RCC 7860 (cell line): ENCODE results near the gene AP1AR.
"Not testable (repeated sequence)": the region's sequence is repeated elsewhere in the genome, so short reads cannot be mapped to it uniquely, and the experiment has no call there.

Experiments used
- DNase-seq: peaks from one replicate; pipeline ENCODE4 v3.0.0-alpha.2; 2015; ENCODE audit warnings: low spot score
- FAIRE-seq: peaks from 2 replicates; lab custom pipeline; 2012; peaks lifted over from hg19 to GRCh38; lab: Jason Lieb, UNC

The AP1AR gene

DNA sequence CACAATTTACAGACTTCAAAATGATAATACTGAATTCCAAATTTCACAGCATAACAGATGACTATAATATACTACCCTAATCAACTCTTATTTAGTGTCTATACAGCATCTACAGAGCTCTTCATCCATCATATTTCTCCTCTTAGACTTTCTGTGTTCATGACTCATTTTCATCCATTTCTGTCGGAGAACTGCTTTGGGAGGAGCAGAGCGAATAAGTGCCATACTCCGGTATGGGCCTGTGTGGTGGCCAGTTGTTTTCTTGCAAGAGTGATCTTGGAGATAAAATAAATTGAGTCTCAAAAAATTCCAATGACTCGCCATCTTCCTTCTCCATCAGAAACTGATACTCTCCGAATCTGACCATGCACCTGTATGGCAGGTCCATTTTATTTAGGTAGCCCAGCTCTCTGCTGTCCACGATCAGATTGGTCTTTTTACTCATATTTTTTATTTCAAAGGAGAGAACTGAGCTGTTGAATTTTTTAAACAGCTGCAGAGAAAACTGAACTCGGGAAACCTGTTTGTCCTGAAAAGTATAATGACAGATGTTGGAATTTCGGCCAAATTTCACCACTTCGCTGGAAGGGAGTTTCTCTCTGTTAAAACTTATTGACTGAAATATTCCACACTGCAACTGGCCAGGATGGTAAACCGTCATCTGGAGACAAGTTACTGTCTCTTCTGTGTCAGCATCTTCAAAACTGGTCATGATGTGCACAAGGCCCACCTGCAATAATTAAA lies 46.3 kb downstream of the AP1AR start:
- no peak for FAIRE-seq
- no peak for DNase-seq

DNA sequence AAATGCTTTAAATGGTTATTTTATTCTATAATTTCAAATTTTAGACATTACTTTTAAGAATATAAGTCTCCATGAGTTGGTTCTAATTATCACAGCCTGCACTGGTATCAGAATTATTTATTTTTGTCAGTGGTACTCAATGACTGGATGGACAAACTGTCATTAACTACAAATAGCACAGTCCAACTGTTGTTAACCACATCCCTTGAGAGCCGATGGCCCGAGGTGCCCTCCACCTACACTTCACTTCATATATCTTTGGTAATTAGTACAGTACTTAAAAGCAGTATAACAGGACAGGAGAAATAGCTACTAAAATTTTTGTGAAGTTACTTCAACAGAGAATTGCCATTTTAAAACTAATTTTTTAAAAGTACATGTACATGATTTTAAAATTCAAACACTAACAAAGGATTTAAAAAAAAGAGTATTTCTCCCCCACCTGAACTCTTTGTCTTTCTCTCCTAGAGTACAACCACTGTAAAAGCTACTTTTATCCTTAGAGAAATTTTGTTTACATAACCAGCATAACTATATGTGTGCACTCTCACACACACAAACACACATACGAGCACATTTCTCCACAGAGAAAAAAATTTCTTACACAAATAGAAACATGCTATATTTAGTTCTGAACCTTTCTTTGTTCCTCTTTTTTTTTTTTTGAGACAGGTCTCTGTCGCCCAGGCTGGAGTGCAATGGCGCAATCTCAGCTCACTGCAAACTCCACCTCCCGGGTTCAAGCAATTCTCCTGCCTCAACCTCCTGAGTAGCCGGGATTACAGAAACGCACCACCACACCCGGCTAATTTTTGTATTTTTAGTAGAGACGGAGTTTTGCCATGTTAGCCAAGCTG lies 47.7 kb downstream of the AP1AR start:
- DNase-seq: no peak
- no peak for FAIRE-seq

DNA sequence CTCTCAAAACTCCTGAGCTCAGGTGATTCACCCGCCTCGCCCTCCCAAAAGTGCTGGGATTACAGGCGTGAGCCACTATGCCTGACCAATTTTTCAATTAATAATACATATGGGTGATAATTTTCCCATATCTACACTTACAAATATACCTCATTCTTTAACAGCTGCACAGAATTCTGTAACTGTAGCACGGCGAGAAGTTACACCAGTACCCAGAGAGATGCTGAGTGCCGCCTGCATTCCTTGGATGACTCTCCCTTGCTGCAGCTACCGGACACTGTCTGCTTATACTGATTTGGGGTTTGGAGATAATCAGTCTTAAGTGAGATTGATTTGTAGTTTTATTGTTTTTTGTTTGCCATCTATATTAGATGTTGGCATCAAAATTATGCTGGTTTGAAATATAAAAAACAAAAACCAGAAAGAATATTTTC lies 48.3 kb downstream of the AP1AR start:
- FAIRE-seq: no peak
- no peak for DNase-seq

DNA sequence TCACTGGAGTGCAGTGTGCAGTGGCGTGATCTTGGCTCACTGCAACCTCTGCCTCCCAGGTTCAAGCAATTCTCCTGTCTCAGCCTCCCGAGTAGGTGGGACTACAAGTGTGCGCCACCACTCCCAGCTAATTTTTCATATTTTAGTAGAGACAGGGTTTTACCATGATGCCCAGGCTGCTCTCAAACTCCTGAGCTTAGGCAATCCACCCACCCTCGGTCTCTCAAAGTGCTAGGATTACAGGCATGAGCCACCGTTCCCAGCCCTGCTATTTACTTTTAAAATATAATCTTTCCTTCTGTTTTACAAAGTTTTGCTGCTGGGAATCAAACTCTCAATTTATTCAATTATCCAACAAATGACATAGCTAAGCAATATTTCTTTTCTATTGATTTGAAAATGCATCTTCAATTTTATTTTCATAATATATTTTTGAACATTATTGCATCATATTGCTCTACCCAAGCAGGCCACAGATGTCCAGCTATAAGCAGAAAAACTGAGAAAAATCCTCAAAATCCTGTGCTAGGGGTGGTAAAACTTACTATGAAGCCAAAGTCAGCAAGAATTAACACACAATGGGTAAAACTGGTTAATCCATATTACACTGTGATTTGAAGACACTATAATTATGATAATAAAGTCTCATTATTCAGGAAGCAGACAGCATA lies 48.9 kb downstream of the AP1AR start:
- no peak for FAIRE-seq
- DNase-seq: no peak

DNA sequence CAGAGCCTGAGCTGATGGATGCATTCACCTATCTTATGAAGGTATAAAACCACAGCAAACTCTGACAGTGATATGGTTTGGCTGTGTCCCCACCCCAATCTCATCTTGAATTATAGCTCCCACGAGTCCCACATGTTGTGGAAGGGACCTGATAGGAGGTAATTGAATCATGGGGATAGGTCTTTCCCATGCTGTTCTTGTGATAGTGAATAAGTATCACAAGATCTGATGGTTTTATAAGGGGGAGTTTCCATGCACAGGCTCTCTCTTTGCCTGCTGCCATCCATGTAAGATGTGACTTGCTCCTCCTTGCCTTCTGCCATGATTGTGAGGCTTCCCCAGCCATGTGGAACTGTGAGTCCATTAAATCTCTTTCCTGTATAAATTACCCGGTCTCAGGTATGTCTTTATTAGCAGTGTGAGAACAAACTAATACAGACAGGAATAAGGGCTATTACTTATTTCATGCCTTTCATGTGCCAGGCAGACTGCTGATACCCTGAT lies 50.4 kb downstream of the AP1AR start:
- not testable (repeated sequence) for DNase-seq, FAIRE-seq

DNA sequence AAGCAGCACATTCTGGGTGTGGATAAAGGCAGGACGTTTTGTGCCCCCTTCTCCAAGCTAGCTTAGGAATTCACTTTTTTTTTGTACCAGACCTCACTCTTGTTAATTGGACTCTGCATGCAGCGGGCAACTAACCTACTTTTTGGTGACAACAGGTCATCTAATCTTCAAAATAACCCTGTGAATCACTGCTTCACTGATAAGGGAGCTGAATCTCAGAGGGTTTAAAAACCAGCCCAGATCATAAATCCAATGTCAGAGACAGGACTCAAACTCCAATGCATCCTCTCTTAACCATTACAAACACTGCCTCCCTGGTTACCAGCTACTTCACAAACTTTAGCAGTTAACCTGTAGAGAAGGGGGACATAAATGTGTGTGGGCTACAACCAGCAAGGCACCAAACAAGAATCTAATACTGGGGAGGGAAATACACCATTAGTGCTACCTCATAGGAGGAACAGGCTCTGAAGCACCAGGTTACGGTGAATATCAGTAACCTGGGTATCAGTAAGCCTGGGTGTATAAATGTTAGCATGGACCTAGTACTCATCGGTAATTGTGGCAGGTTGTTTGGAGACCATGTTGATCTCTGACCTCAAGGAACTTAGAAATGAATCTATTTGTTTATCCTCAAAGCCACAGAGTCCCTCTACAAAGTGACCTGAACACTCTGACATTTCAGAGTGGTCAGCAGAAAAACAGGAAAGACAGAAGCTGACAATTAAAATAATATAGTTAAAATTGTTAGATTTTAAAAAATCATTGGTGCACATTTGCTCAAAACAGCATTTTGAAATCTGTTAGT lies 51.5 kb downstream of the AP1AR start:
- no peak for FAIRE-seq
- no peak for DNase-seq

DNA sequence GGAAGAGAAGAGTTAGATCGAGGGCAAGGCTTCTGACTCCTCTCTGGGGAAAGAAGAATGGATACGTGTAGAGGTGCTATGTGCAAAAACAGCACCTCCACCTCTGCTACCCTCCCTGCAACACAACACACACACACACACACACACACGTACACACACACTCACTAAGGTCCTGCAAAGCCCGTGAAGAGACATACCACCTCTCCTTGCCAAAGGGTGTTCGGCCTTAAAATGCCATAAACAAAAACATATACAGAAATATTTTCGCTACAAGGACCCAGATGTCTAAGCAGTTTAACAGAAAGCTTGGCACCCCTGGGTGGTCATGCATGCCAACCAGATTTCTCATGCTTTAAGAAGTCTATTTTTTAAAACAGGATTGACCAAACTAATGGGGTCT lies 52.6 kb downstream of the AP1AR start:
- no peak for FAIRE-seq
- DNase-seq: no peak

DNA sequence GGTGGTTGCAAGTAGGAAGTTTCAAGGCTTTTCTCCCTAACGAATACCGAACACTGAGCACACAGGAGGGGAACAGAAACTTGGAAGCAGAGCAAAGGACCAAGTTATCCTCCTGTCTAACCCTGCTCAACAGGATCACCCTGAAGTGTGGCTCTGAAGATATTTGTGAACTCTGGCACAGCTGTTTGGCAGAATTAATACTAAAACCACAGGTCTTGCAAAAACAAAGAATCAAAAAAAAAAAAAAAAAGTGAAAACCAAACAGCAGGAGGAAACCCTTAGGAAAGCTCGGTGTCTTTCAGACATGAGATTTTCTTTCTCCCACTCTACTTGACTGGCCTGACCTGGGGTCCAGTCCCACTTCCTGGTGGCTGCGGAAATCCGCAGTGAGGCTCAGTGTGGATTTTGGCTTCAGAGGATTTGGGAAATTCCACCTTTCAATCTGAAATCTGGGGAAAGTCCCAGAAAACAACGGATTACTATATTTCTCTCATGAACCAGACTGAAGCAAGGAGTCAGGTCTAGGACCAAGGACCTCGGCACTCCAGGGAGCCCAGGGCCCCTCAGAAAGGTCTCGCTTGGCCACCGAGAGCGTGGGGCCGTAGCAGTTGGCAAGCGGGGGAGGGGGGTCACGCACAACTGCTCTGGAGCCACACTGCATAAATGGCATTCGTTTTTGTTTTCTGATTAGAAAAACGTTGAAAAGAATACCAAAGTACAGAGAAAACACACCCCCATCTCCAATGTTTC lies 53.2 kb downstream of the AP1AR start:
- FAIRE-seq: no peak

DNA sequence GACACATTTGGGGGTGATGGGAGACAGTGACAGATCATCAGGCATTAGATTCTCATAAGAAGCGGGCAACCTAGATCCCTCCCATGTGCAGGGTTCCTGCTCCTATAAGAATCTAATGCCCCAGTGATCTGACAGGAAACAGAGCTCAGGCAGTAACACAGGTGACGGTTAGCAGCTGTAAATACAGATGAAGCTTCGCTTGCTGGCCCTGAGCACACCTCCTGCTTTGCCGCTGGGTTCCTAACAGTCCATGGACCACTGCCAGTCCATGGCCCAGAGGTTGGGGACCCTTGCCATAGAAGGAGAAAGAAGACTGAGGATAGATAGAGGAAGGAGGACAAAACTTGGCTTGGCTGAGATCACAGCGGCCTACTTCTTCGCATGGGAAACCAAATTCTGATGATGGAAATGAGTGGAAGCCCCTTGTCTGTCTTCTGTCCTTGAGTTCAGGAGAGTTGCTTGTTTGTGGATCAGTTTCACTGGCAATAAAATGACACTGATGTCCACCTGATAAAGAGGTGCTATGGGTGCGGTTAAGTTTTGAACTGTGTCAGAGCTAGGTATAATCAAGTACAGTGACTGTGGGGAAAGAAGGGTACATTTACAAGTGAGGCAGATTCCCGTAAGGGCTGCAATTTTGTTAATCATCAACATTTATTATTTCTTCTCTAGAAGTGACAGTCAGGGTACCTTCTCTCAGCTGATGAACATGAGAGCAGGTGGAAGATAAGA lies 55.8 kb downstream of the AP1AR start:
- DNase-seq (no peak), FAIRE-seq (no peak)

More for the DNA sequence above, 53.2 kb downstream of the AP1AR start:
- peak; percentile 21 for DNase-seq

DNA sequence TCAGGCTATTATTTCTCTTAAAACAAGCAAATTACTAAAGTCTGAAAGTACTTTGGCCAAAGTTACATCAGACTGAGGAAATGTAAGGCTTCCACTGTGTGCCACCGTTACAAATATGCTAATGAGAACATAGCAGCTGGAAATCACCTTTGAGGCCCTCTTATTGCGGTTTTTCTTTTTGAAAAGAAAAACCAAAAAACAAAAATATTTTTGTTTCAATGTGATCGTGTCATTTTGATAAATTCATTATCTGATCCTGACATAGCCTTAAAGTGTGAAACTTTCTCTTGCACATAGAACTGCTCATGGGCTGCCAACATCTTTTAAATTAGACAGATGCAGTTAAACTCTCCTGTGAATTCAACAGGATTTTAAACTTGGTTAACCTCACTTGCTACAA lies 56.9 kb downstream of the AP1AR start:
- no peak for DNase-seq
- FAIRE-seq: no peak

DNA sequence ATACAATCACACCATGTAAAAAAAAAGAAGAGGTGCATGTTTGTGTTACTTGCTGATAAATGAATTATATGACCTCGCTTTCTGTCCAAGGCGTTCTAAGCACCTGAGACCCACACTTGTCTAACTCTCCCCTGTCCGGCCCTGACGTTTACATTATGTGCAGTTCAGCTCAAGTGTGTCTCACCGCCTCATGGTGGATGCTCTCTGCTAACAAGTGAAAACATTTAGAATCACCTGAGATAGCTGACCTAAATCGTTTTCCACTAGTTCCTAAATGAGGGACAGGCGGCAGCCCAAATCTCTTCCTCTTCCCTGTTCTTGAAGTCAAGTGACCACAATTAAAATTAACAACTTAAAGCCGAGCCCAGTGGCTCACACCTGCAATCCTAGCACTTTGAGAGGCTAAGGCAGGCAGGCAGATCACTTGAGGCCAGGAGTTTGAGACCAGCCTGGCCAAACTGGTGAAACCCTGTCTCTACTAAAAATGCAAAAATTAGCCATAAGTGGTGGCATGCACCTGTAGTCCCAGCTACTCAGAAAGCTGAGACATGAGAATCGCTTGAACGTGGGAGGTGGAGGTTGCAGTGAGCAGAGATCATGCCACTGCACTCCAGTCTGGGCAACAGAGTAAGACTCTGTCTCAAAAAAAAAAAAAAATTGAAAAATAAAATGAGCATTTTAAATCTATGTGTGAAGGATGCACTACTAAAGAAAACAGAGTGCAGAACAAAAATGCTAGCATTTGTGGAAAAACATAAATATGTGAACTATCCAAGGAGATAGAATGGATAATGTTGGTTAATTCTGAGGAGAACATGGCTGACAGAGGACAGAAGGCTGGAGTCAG lies 58.0 kb downstream of the AP1AR start:
- DNase-seq (no peak), FAIRE-seq (no peak)

DNA sequence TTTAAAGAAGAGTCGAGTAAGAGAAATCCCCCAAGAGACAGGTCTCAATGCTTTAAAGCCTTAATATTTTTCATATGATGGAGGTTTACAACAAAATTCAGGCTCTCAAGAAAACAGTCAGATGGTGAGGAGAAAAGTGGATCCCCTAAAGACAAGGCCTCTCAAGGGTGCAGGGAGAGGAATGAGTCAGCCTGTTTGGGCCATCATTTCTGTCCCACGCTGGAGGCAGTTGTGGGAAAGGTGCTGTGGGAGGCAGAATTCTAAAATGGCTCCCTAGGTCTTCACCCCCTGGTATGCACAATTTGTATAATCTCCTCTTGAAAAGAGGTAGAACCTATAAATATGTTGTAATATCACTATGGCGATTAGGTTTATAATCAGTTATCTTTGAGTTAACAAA lies 58.8 kb downstream of the AP1AR start:
- no peak for FAIRE-seq
- DNase-seq: no peak

DNA sequence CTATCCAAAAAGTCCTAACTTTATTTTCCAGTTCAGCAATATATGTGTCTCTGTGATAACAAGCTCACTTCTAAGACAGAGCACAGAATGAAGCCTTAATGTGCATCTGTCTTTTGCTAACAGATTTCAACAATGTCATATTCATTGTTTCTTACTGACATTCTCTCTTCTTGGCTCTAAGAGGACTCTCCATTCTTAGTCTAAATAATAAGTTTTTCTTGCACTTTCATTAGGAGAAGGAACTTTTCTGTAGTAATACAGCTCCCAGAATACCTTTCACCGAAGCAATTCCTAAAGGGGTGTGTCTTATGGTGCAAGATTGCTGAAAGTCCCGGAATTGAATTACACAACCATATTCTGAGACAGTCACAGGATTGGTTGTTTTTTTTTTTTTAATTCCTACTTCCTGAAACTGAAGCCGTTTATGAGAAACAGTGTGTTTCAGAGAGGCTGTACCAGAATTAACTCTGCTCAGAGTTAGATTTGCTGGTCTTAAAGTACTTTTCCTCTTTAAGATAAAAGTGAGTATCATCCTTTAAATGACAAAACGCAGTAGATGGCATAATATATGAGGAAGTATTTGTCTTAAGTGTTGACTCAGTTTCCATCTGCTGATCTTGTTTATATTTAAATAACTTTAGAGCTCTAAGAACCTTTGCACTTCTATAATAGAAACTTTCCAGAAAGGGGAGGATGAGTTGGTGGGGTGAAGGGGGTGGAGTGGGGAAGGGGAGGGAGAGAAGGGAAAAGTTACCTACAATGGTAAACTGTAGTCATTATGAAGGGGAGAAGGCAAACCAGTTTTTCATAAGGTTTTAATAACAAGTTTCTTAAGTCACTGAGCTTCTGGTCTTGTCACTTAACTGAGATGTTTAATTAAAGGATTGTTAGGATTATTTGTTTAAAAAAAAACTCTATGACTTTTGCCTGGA lies 65.6 kb downstream of the AP1AR start, which contains the start of gene ALPK1:
Gene ALPK1, plus strand, starts transcription at position 421 of the 932 bp plus-strand sequence.
- DNase-seq (peak; percentile 58), FAIRE-seq (peak; percentile 93)

DNA sequence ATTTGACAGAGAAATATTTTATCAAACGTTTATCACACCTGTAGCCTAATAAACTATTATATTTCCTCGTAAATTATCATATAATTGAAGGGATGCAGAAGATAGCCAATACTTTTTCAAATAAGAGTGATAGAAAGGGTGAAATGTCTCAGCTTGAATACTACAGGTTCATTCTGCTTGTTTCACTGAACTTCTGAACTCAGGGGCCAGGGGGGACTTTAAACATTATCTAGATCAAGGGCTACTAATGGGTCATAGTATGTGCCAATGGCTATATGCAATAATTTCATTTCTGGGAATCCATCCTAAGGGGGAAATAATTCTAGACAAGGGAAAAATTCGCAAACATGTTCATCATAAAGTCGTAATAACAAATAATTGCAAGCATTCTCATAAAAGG lies 68.1 kb downstream of the AP1AR start:
- DNase-seq (no peak), FAIRE-seq (no peak)

DNA sequence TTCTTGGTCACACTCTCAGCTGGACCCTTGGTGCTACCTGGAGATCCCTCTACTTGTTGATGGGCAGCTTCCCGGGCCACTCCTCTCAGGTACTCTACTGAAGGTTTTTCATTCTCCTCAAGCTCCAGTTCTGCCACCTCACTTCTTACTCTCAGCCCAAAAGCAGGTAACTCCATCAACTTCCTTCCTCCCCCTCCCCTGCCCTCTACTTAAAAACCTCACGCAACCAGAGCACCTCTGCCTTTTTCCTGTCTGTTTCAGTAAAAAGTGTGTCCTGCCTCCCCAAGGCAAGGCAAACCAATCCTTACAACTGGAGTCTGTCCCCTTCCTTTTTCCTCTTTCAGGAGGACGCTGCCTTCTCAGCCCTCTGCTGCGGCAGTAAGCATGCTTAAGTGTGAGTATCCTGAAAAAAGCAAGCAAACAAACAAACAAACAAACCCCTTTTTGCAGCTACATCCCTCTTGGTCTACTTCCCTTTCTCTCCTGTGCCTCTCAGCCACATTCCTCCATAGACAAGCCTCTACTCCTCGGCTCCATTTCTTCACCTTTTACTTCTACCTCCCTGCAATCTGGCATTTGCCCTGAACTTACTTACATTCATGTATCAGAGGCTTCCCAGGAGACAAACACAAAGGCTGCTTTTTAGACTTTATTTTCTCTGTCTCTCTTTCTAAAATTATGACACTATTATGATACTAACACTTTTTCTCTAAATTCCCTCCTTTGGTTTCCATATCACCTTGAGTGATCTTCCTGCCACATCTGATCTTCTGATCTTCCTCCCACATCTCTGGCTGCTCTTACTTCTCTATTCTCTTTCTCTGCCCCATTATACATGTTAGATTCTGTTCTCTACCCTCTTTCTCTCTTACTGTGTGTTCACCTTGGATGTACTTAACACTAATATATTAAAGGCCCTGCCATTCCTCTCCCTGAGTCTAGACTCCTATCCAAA lies 71.0 kb downstream of the AP1AR start:
- FAIRE-seq: no peak
- no peak for DNase-seq

DNA sequence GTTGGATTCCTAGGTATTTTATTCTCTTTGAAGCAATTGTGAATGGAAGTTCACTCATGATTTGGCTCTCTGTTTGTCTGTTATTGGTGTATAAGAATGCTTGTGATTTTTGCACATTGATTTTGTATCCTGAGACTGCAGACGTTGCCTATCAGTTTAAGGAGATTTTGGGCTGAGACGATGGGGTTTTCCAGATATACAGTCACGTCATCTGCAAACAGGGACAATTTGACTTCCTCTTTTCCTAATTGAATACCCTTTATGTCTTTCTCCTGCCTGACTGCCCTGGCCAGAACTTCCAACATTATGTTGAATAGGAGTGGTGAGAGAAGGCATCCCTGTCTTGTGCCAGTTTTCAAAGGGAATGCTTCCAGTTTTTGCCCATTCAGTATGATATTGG lies 73.9 kb downstream of the AP1AR start:
- DNase-seq, FAIRE-seq: not testable (repeated sequence)
